ENCODE measurements around the gene FUCA2. TPM values are rescaled to one million over a fixed set of nuclear protein-coding genes. Genes with fewer than 3 reads are reported as not detected.
"Not testable (repeated sequence)": the region's sequence is repeated elsewhere in the genome, so short reads cannot be mapped to it uniquely, and the experiment has no call there.

FUCA2 gene
- total and polyA plus RNA-seq, 10 donors = 12.5 to 59.3 (median 34.6) TPM

GRCh38 chr6:143482593-143482992, 28.9 kb downstream of the FUCA2 start:
- no peak overlapping the region for H3K4me3 ChIP-seq
- H3K9me3 ChIP-seq = no peaks in the 10 kb centered on the region
- H3K4me1 ChIP-seq = no peaks in the 10 kb centered on the region
- DNase-seq = no peak
- 67 to 97% (median 92%) methylated on average over 2 of the region's 2 CpGs for WGBS, 5 donors
- peaks cover 0 to 55% (median 3%) of the 10 kb centered on the region in 6 donors for H3K36me3 ChIP-seq
- no peaks in the 10 kb centered on the region for H3K27me3 ChIP-seq (replicated peaks in 1 of 7)
- TF ChIP-seq POLR2A (IDR thresholded peaks at IDR 0.05) (no peak), CTCF (IDR thresholded peaks at IDR 0.05 in 8 of 11, conservative IDR thresholded peaks at IDR 0.05 in 3 of 11) (no peak), POLR2AphosphoS5 (IDR thresholded peaks at IDR 0.05) (no peak)
- H3K27ac ChIP-seq = no peak overlapping the region
- intact Hi-C loops (cut with DNase I; ENCODE audit: low total_unique reads) = no loop called here

GRCh38 chr6:143478479-143479062, 32.9 kb downstream of the FUCA2 start:
- Histone ChIP-seq H3K27ac (no peak overlapping the region), H3K4me1 (no peaks in the 10 kb centered on the region), H3K9me3 (no peaks in the 10 kb centered on the region), H3K27me3 (replicated peaks in 1 of 7) (no peaks in the 10 kb centered on the region), H3K36me3 (peaks cover 0 to 82% (median 34%) of the 10 kb centered on the region in 6 donors), H3K4me3 (no peak overlapping the region)
- 75 to 78% (median 77%) methylated on average over 3 of the region's 3 CpGs for WGBS, 5 donors
- TF ChIP-seq POLR2AphosphoS5 (IDR thresholded peaks at IDR 0.05) = no peak
- TF ChIP-seq POLR2A (IDR thresholded peaks at IDR 0.05) = no peak
- no peak for TF ChIP-seq CTCF (IDR thresholded peaks at IDR 0.05 in 8 of 11, conservative IDR thresholded peaks at IDR 0.05 in 3 of 11)
- DNase-seq = no peak
- intact Hi-C loops (cut with DNase I; ENCODE audit: low total_unique reads) = no loop called here

GRCh38 chr6:143476545-143476944, 35.0 kb downstream of the FUCA2 start:
- H3K27me3 ChIP-seq (replicated peaks in 1 of 7) = no peaks in the 10 kb centered on the region
- no peak for DNase-seq
- no peak for TF ChIP-seq POLR2AphosphoS5 (IDR thresholded peaks at IDR 0.05)
- no peak overlapping the region for H3K4me3 ChIP-seq
- H3K9me3 ChIP-seq = no peaks in the 10 kb centered on the region
- intact Hi-C loops (cut with DNase I; ENCODE audit: low total_unique reads) = no loop called here
- peaks cover 4 to 100% (median 50%) of the 10 kb centered on the region in 6 donors for H3K36me3 ChIP-seq
- WGBS, 5 donors = 91 to 100% (median 96%) methylated on average over 1 of the region's 1 CpG
- no peaks in the 10 kb centered on the region for H3K4me1 ChIP-seq
- H3K27ac ChIP-seq = no peak overlapping the region

GRCh38 chr6:143471822-143472221, 39.7 kb downstream of the FUCA2 start:
- Histone ChIP-seq H3K4me3 (no peak overlapping the region), H3K36me3 (peaks cover 4 to 76% (median 44%) of the 10 kb centered on the region in 6 donors), H3K27me3 (replicated peaks in 1 of 7) (no peaks in the 10 kb centered on the region), H3K9me3 (no peaks in the 10 kb centered on the region), H3K27ac (no peak overlapping the region), H3K4me1 (no peaks in the 10 kb centered on the region)
- DNase-seq = no peak
- WGBS, 5 donors = 95 to 98% (median 96%) methylated on average over 1 of the region's 1 CpG
- no peak for TF ChIP-seq POLR2A (IDR thresholded peaks at IDR 0.05)
- TF ChIP-seq CTCF (IDR thresholded peaks at IDR 0.05 in 8 of 11, conservative IDR thresholded peaks at IDR 0.05 in 3 of 11) = no peak
- TF ChIP-seq POLR2AphosphoS5 (IDR thresholded peaks at IDR 0.05) = no peak
- intact Hi-C loops (cut with DNase I; ENCODE audit: low total_unique reads) = no loop called here

GRCh38 chr6:143468823-143469222, 42.7 kb downstream of the FUCA2 start:
- H3K4me1 ChIP-seq; H3K9me3 ChIP-seq; H3K27me3 ChIP-seq (replicated peaks in 1 of 7); H3K27ac ChIP-seq; intact Hi-C loops (cut with DNase I; ENCODE audit: low total_unique reads); H3K4me3 ChIP-seq; DNase-seq: not testable (repeated sequence)
- WGBS, 5 donors = 55 to 97% (median 94%) methylated on average over 2 of the region's 2 CpGs
- H3K36me3 ChIP-seq = peaks cover 0 to 61% (median 19%) of the 10 kb centered on the region in 6 donors
